Stimulated activated CD4-positive, alpha-beta T cell treated with anti-CD3 and anti-CD28 coated beads, Interleukin-12 subunit alpha, Interleukin-12 subunit beta, amount 100 ng/mL, for 24 hours (primary cell): ENCODE measurements around the gene ENAH.
"Not testable (repeated sequence)": the region's sequence is repeated elsewhere in the genome, so short reads cannot be mapped to it uniquely, and the experiment has no call there.

Experiments
- DNase-seq, 2 experiments: peaks; one replicate each; pipeline ENCODE4 v3.0.0-alpha.2; 2020; ENCODE audit warnings: low read depth in 2 of 2

ENAH gene

DNA sequence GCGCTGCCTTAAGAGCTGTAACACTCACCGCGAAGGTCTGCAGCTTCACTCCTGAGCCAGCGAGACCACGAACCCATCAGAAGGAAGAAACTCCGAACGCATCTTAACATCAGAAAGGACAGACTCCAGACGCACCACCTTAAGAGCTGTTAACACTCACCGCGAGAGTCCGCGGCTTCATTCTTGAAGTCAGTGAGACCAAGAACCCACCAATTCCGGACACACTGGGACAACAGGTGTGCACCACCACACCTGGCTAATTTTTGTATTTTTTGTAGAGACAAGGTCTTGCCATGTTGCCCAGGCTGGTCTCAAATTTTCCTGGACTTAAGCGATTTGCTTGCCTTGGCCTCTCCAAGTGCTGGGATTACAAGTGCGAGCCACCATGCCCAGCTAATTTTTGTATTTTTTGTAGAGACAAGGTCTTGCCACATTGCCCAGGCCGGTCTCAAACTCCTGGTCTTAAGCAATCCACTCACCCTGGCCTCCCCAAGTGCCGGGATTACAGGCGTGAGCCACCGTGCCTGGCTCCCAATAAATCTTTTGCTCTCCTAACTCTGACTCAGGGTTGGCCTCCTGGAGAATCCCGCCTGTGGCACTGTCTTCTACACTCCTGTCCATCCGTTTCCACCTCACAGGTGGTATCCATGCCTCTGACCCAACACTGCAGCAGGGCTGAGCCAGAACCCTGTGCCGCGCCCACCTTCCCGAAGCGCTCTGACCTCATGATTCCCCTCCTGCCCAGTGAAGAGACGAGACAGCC, 179.1 kb downstream of the ENAH start:
- not testable (repeated sequence) for DNase-seq

DNA sequence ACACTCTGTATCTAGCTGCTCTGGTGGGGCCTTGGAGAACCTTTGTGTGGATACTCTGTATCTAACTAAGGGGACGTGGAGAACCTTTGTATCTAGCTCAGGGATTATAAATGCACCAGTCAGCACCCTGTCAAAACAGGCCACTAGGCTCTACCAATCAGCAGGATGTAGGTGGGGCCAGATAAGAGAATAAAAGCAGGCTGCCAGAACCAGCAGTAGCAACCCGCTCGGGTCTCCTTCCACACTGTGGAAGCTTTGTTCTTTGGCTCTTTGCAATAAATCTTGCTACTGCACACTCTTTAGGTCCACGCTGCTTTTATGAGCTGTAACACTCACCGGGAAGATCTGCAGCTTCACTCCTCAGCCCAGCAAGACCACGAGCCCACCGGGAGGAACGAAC, 179.7 kb downstream of the ENAH start:
- not testable (repeated sequence) for DNase-seq

DNA sequence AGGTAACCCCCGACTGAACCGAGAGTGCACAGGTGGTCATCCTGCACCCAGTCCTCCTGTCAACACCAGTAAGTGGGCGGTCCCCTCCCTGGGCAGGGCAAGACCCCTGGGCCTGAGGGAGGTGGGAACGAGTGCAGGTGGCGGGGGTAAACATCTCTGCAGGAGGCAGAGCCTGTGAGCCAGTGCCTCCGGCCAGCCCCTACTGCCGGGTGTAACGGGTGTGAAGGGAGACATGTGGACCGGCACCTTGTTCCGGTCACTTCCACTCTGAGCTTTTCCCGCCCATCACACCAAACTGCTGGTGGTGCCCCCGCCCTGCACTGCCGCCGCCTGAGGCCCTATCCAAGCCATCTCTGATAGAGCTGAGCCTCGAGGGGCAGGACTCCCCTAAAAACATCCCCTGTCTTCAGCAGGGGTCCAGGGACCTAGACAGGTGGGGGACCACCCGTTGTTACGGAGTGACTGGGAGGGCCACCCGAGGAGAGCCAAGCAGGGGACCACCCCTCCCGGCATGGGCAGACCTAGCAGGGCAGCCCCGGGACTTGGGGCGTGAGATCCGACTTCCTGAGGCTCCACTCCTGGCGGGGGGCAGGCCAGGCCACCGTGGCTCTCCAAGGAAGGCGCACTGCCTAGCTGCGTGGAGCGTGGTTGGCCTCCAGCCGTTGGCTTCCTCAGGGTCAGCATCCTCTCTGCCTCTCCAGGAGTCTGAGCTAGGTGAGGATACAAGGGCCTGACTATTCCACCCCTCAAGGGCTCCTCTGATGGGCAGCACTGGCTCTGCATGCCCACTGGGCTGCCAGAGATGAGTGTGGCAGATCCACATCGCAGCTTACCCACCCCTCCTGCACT, 181.2 kb downstream of the ENAH start:
- DNase-seq, result no peak

DNA sequence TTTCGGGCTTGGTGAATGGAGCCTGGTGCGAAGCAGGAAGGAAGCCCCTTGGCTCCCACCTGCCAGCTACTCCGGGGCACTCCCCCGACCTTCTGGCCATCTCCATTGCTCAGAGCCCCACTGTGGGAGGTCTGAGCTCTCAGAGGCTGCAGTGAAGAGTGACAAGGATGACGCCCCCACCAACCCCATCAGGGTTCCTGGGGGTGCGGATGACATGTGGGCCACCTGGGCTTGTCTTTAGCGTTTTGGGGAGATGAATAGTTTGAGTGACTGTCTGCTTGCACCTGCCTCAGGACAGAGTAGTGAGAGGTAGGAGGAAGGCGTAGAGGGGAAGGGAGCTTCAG, 181.8 kb downstream of the ENAH start:
- no peak for DNase-seq

DNA sequence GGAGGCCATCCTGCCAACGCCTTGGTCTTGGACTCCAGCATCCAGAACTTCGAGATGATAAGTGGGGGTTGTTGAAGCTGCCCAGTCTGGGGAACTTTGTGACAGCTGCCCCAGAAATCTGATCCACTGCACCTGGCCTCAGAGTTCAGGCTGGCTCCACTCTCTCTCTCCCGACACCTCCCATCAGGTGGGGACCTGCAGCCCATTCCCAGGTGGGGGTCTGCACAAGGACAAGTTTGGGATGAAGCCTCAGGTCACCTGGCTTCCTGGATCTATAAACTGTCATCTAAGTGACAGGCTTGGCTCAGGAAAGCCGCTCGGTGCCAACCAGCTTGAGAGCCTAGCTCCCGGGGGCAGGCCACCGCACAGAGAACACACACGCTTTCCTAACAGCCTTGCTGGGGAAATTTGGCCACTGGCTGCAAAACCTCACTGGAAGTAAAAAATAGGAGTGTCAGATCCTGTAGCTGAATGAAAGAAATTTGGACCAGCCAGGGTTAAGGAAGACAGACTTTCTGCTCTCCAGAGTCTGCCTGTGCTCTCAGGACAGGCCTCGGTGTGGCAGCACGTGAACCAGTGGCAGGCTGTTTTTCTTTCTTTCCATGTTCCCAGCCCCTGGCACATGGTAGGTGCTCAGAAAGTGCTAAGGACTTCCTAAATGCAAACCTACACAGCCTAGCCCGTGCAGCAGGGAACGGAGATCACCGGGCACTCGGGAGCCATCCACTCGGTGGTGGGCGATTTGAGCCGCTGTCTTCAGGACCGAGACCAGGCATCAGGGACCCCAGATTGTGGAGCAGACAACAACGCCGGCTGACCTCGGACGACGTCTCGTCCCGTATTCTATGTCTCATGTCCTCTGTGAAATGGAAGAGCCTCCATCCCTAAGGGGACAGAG, 182.5 kb downstream of the ENAH start:
- no peak for DNase-seq

DNA sequence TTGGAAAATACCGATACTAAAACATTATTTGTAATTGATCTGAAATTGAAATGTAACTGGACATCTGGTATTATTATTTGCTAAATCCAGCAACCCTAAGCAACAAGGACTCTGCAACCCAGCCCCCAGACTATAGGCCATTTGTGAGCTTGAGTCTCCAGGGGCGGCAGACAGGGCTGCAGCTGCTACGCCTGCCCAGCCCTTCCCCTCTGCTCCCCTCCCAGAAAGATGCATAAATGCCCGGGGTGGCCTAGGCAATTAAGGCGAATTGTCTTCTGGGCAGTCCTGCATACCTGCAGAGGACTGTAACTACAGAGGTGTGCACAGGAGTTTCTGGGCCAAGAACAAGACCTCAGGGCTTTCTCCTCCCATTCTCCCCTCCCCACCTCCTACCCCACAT, 183.9 kb downstream of the ENAH start:
- no peak for DNase-seq

DNA sequence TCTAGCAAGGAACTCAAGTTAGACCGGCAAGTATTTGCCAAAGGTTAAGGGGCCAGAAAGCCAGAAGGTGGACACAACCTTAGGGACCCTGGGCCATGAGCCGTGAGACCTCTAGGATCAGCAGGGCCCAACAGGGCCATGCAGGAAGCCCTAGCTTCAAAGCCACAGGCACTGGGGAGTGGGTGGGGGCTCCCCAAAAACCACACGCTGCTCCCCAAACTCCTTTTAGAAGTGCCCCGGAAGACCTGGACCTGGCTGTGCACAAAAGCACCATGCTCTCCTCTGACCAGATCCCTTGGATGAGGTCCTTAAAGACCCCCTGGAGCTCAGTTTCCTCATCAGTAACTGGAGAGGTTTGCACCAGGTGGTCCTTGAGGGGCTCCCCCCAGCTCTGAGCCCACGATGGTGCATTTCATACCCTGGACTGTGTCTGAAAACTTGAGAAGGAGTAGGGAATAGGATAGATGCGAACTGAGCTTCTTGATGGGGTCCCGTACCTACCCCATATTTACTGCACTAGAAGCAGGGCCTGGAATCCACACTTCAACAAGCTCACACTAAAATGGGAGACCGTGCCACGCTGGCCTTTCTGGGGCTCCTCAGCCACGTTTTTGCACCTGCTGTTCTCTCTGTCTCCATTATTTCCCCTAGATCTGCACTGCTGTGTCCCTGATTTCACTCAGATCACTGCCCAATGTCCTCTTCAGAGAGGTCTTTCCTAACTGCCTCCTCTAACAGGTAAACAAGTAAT, 184.5 kb downstream of the ENAH start:
- DNase-seq, result no peak

DNA sequence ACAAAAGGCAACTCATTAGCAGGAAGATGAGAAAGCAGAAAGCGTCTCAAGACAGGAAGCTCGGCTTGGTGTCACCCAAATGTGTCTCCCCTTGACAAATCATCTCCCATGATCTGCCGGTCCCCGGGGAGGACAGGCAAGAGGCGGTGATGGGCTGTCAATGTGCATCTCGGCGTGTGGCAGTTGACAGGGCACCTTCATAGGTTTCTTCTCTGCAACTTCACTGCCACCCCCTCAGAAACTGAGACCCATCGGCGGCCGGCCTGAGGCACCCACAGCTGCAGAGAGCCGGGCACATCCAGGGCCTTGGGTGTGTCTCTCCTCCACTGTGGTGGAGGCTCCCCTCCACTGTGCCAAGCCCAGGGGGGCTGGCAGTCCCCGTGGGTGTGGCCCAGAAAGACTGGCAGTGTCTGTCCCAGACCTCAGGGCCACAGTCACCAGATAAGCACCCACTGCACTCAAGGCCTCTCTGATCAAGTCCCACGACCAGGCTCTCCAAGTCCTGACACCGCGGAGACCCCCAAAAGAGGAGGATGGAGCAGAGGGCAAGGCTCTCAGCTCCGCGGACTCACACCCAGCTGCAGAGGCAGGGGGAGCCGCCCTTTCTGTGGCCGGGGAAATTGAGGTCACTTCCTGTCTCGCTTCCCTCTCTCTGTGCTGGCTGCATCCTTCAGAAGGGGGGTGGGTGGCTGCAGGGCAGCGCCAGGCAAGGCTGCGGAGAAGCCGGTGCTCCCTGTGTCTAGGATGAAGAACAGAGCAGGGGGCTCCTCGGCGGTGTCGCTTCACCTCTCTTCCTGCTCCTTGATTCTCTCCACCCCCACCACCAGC, 185.5 kb downstream of the ENAH start:
- peak; percentile 66 to 69 for DNase-seq

DNA sequence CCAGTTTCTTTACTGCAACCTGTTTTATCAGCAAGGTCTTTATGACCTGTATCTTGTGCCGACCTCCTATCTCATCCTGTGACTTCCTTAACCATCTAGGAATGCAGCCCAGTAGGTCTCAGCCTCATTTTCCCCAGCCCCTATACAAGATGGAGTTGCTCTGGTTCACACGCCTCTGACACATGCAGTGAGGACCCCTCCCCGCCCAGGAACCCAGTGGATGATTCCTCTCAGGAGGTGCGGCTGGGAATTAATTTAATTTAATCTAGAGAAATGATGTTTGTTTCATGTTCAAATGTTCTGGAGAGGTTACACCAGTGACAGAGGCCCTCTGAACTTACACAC, 186.1 kb downstream of the ENAH start:
- no peak for DNase-seq

DNA sequence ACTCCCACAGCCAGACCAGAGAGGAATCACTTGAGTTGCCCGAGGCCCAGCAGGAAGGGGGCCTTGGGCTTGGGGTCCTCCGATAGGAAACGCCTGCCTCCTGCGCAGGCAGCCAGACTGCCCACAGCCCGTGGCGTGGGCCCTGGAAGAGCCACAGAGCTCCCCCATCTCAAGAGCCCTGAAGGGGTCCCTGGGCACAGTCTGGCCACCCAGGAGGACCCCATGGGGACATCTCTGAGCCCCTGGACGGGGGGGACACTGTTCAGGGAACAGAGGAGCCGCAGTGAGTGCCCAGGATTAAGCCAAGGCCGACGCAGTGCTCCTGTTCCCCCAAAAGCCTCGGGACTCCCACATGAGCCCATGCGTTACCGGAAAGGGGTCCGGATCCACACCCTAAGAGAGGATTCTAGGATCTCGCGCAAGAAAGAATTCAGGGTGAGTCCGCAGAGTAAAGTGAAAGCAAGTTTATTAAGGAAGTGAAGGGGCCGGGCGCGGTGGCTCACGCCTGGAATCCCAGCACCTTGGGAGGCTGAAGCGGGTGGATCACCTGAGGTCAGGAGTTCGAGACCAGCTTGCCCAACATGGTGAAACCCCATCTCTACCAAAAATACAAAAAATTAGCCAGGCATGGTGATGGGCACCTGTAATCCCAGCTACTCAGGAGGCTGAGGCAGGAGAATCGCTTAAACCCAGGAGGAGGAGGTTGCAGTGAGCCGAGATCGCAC, 187.0 kb downstream of the ENAH start:
- DNase-seq, result no peak

DNA sequence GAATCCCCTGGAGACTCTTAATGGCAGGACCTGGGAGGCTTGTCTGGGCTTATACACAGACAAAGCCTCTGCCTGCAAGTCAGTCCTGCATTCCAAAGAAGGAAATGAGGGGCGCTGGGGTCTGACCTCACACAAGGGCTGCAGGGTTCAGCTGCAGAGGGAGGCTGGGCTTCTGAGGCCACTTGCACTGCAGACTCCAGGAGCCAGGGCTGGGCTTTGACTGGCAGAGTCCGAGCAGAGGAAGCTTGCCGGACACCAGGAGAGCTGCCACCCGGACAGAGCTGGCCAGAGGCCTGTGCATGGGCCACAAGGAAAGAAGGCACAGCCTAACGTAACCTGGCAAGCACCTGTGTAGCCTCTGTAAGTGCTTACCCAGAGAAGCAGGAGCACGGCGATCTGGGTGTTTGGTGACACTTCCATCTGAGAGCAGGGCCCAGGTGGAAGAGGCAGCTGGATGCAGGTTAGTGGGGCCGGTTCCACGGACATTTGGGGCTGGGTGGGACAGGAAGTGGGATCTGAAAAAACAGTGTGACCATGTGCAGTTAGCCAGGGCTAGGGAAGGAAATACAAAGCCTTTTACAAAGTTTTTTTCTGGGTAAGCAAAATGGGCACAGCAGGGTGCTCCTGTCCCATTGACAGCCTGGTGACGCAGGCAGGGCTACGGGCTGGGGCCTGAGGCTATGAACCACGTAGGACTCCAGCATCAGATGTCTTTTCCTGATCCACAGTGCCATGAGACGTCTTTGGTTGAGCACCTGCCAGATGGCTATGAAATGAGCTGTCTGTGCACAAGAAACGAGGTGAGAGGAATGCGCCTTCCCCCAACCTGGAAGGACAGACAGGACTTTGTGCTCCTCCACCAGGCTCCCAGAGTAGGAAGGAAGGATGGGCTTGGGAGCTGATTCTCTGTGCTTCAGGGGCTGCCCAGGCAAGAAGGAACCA, 187.8 kb downstream of the ENAH start:
- DNase-seq, result no peak

DNA sequence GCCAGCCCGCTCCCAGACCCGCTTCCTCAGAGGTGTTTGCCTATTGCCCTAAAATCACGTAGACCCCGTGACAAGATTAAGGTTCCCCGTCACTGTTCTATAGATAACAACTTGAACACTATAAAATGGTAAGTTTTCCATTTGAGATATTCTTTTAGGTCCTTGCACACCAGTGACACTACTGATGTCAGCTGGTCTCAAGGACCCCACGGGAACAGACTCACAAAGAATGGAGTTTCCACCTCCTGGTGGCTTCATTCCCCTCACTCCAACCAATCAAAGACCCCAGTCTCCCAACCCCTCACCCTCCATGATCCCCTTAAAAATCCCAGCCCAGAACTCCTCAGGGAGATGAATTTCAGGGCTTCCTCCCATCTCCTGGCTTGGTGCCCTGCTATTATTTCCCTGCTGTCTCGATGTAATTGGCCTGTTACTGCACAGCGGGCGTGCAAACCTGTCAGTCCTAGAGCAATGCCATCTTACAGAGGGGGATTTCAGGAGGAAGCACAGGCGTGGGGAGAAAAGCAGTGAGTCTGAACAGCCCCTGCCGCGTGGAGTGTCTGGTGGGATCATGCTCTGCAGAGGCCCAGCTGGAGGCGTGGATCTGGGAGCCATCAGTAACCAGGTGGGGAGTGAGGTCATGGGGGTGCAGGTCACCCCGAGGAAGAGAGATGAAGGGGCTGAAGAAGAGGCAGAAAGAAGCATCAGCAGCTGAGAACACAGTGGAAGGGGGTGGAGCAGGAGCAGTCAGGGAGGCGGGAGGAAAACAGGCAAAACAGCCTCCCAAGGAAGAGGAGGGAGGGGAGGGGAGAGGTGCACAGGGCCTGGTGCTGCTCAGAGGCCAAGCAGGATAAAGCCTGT, 190.0 kb downstream of the ENAH start:
- no peak for DNase-seq

DNA sequence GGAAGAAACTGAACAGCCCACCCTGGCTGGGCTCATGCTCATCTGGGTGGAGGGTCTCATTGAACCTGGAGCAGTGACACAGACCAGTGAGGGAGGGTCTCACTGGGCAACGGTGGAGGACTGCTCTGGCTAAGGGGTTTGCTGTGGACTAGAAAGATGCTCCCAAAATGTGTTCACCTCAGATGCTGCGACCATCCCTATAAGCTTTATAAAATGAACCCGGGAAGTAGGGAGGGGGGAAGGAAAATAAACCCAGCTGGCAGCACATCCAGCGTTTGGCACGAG, 190.6 kb downstream of the ENAH start:
- DNase-seq, result no peak

DNA sequence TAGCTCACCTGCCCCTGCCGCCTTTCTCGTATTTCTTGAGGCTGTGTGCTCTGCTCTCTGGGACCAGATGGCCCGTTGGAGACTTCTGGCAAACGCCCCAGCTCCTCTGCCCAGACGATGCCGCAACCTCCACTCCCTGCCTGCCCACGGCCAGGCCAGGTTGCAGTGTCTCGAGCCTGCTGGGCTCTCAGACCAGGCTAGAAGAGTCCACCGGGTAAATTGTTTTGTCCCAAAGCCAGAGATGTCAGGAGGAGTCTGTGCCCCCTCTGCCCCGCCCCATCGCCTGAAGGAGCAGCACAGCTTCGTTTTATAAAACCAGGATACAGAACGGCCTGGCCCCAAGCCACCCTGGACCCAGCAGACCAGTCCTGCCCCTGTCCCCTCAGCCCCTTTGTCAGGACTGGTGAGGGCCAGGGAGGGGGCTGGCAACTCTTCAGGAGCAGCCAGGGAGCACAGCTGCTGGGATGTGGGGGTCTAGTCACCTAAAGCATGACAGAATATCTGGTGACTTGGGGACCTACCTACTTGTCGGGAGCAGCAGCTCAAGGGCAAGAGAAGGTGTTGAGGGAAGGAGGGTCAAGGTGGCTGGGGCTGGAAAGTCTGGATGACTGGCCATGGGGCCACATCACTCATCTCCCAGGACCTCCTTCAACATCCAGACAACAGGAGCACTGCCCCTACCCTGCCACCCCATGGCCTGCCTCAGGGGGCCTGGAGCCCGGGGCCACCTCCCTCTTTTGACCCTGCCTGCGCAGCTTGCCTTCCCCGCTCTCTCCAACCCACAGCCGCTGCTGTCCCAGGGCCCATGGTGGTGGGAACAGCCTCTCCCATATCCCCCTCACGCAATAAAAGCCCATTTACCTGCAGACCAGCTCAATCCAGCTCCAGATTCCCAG, 191.1 kb downstream of the ENAH start:
- DNase-seq, result no peak

DNA sequence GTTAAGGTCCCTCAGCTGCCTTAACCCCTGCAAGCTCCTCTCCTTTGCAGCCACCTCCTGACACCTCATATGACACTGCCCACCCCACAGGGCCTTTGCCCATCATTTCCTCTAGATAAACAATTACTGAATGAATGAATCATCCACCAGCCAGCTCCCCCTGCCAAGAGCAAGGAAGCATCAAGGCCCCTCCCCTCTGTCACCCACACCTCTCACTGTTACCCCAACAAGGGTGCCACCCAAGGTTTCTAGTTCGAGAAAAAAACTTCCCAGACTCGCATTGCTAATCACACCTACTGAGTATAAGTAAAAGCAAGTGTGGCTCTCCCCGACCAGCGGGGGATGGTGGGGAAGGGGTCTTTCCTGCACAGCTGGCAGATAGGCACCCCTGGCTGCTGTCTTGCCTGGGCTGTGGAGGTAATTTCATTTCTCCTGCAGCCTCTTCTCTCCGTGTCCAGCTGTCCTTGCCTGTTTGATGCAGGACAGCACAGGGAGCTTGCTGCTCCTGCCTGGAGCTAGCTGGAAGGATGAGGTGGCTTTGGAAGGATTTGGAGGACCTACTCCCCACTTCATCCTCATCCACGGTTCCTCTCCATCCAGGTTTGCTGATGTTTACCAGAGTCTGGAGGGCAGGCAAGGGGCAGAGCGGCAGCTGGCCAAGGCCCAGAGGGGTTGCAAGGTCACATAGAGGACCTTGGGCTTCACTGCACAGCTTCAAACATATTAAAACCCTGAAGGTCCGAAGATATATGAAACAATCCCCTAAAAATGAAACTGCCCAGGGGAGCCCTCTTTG, 192.0 kb downstream of the ENAH start:
- DNase-seq, result peak in 1 of 2 experiments; percentile 34

DNA sequence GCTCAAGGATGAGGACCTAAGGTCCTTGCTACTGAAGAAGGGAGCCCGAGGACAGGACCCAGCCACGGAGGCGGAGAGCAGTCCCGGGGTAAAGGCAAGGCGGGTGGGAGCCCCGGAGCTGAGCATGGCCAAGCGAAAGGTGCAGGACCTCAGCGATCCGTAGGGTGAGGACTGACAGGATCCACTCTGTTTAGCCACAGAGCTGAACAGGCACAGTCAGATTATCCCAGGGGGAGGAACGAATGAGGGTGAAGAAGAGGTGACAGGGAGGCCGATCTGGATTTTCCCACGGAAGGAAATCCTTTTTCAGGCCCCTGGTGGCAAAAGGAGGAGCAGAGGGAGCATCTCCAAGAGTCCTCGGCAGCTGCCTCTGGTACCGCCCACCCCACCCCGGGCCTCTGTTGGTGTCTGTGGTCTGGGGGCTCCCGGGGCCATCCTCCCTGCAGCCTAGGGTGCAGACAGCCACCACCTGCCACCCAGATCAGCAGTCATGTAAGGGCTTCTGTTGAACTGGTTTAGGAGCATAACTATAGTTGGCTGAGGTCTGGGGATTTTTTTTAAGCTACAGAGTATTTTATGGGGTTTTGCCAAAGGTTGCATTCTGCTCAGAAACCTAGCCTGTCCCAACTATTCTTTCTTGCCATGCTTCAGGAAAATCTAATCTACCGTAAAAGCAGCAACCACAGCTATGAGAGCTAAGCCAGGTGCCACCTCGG, 192.7 kb downstream of the ENAH start:
- no peak for DNase-seq
